H9 (cell line): ENCODE data around the gene COQ8A. TPM values are rescaled to one million over a fixed set of nuclear protein-coding genes. Genes with fewer than 3 reads are reported as not detected.

Source experiments
- DNase-seq: peaks from one replicate; pipeline ENCODE4 v3.0.0-alpha.2; 2017
- H2AFZ ChIP-seq: one replicate; pipeline ENCODE4 v1.6.1; 2013; ENCODE audit warnings: mild to moderate bottlenecking, low read length, control low read depth, moderate library complexity
- H2AK5ac ChIP-seq: 2 replicates; pipeline ENCODE4 v1.6.1; 2013; ENCODE audit warnings: low read length, control low read depth, mixed read lengths; ENCODE audit not compliant: insufficient read length
- H2BK120ac ChIP-seq: one replicate; pipeline ENCODE4 v1.6.1; 2013; ENCODE audit warnings: low read depth, mild to moderate bottlenecking, low read length, control low read depth, inconsistent platforms; ENCODE audit not compliant: poor library complexity, severe bottlenecking
- H2BK12ac ChIP-seq: 2 replicates; pipeline ENCODE4 v1.6.1; 2013; ENCODE audit warnings: low read length, control low read depth, mixed read lengths, low read depth; ENCODE audit not compliant: insufficient read length
- H2BK15ac ChIP-seq: 2 replicates; pipeline ENCODE4 v1.6.1; 2013; ENCODE audit warnings: low read depth, low read length, control low read depth
- H2BK20ac ChIP-seq: one replicate; pipeline ENCODE4 v1.6.1; 2013; ENCODE audit warnings: low read depth, mild to moderate bottlenecking, low read length, control low read depth, inconsistent platforms; ENCODE audit not compliant: poor library complexity, severe bottlenecking
- H2BK5ac ChIP-seq: 2 replicates; pipeline ENCODE4 v1.6.1; 2013; ENCODE audit warnings: low read length, control low read depth, mixed read lengths; ENCODE audit not compliant: insufficient read length
- H3K14ac ChIP-seq: 2 replicates; pipeline ENCODE4 v1.6.1; 2013; ENCODE audit warnings: low read length, control low read depth; ENCODE audit not compliant: insufficient read depth
- H3K18ac ChIP-seq: 2 replicates; pipeline ENCODE4 v1.6.1; 2013; ENCODE audit warnings: low read depth, mild to moderate bottlenecking, mixed read lengths, low read length, control low read depth; ENCODE audit not compliant: insufficient read length
- H3K23ac ChIP-seq: 2 replicates; pipeline ENCODE4 v1.6.1; 2013; ENCODE audit warnings: low read length, control low read depth, mixed read lengths, low read depth; ENCODE audit not compliant: insufficient read length
- H3K23me2 ChIP-seq: 2 replicates; pipeline ENCODE4 v1.6.1; 2013; ENCODE audit warnings: low read depth, mild to moderate bottlenecking, mixed read lengths, low read length, control low read depth; ENCODE audit not compliant: insufficient read length, poor library complexity, severe bottlenecking
- H3K27ac ChIP-seq: 2 replicates; pipeline ENCODE4 v1.5.1; 2013; ENCODE audit warnings: low read length, control low read depth, mixed read lengths, low read depth; ENCODE audit not compliant: insufficient read length
- H3K27me3 ChIP-seq: 2 replicates; pipeline ENCODE4 v1.6.1; 2013; ENCODE audit warnings: low read length, control low read depth, inconsistent platforms; ENCODE audit not compliant: insufficient read depth
- H3K4ac ChIP-seq: 2 replicates; pipeline ENCODE4 v1.6.1; 2013; ENCODE audit warnings: low read depth, mild to moderate bottlenecking, control low read depth, inconsistent platforms, low read length, moderate library complexity
- H3K4me1 ChIP-seq: 2 replicates; pipeline ENCODE4 v1.6.1; 2013; ENCODE audit warnings: low read length, control low read depth, inconsistent platforms; ENCODE audit not compliant: insufficient read depth
- H3K4me2 ChIP-seq: 2 replicates; pipeline ENCODE4 v1.6.1; 2013; ENCODE audit warnings: low read length, control low read depth, mixed read lengths; ENCODE audit not compliant: insufficient read length, insufficient read depth
- H3K56ac ChIP-seq: 2 replicates; pipeline ENCODE4 v1.6.1; 2013; ENCODE audit warnings: low read depth, mild to moderate bottlenecking, mixed read lengths, low read length, control low read depth; ENCODE audit not compliant: insufficient read length
- H3K79me1 ChIP-seq: 2 replicates; pipeline ENCODE4 v1.6.1; 2013; ENCODE audit warnings: low read depth, mild to moderate bottlenecking, moderate library complexity, low read length, control low read depth, inconsistent platforms; ENCODE audit not compliant: insufficient read depth, poor library complexity, severe bottlenecking
- H3K79me2 ChIP-seq: 2 replicates; pipeline ENCODE4 v1.6.1; 2013; ENCODE audit warnings: low read length, control low read depth, inconsistent platforms; ENCODE audit not compliant: insufficient read depth
- H3K9ac ChIP-seq: 2 replicates; pipeline ENCODE4 v1.6.1; 2013; ENCODE audit warnings: low read length, control low read depth, mixed read lengths; ENCODE audit not compliant: insufficient read length; ENCODE audit errors: extremely low read depth
- H3K9me3 ChIP-seq: one replicate; pipeline ENCODE4 v1.6.1; 2013; ENCODE audit warnings: low read depth, low read length, inconsistent platforms; ENCODE audit not compliant: control insufficient read depth
- H3T11ph ChIP-seq: one replicate; pipeline ENCODE4 v1.6.1; 2013; ENCODE audit warnings: mild to moderate bottlenecking, low read length, control low read depth, inconsistent platforms
- H4K20me1 ChIP-seq: one replicate; pipeline ENCODE4 v1.6.1; 2013; ENCODE audit not compliant: control insufficient read depth, insufficient read length, insufficient read depth
- H4K5ac ChIP-seq: 2 replicates; pipeline ENCODE4 v1.6.1; 2013; ENCODE audit warnings: low read depth, mild to moderate bottlenecking, mixed read lengths, low read length, control low read depth; ENCODE audit not compliant: insufficient read length
- H4K8ac ChIP-seq: replicated peaks from 2 replicates; pipeline ENCODE4 v1.6.1; 2013; ENCODE audit warnings: low read length, control low read depth, mixed read lengths, low read depth; ENCODE audit not compliant: insufficient read length
- H4K91ac ChIP-seq: 2 replicates; pipeline ENCODE4 v1.6.1; 2013; ENCODE audit warnings: low read depth, mild to moderate bottlenecking, moderate library complexity, mixed read lengths, low read length, control low read depth; ENCODE audit not compliant: insufficient read length
- H3K27ac Mint-ChIP-seq, 3 experiments: 2 replicates in 2 of 3; 3 replicates in 1 of 3; pipeline ENCODE4 v1.8.0; 2020 to 2021; ENCODE audit warnings: mixed read lengths in 3 of 3, mild to moderate bottlenecking in 1 of 3, moderate library complexity in 1 of 3
- H3K27me3 Mint-ChIP-seq: 2 replicates; pipeline ENCODE4 v1.8.0; 2021; ENCODE audit warnings: low read depth, mild to moderate bottlenecking, moderate library complexity, mixed read lengths
- H3K36me3 Mint-ChIP-seq, 3 experiments: 2 replicates in 2 of 3; 3 replicates in 1 of 3; pipeline ENCODE4 v1.8.0; 2020 to 2021; ENCODE audit warnings: low read depth in 3 of 3, mixed read lengths in 3 of 3; ENCODE audit not compliant: insufficient read depth in 1 of 3
- H3K4me1 Mint-ChIP-seq, 2 experiments: 2 replicates each; pipeline ENCODE4 v1.8.0; 2020; ENCODE audit warnings: mixed read lengths in 2 of 2
- H3K4me3 Mint-ChIP-seq, 2 experiments: 2 replicates in 1 of 2; 3 replicates in 1 of 2; pipeline ENCODE4 v1.8.0; 2020 to 2021; ENCODE audit warnings: mild to moderate bottlenecking in 2 of 2, mixed read lengths in 2 of 2, moderate library complexity in 1 of 2
- H3K9me3 Mint-ChIP-seq, 2 experiments: 2 replicates in 1 of 2; 3 replicates in 1 of 2; pipeline ENCODE4 v1.8.0; 2020; ENCODE audit warnings: mild to moderate bottlenecking in 2 of 2, mixed read lengths in 2 of 2, moderate library complexity in 1 of 2
- CTCF ChIP-seq: fragments of 200-600 bp; sonication (generic); conservative IDR thresholded peaks from 3 replicates; pipeline ENCODE4 v1.8.0; 2021; ENCODE audit warnings: antibody characterized with exemption, mild to moderate bottlenecking
- whole genome bisulfite sequencing: extraction: QIAGEN DNeasy Blood & Tissue Kit; methylation state at CpG from one replicate; pipeline ENCODE4 v1.1.7; 2013; ENCODE audit warnings: missing lambda C conversion rate, low lambda C conversion rate, mixed read lengths; ENCODE audit not compliant: insufficient read length; ENCODE audit errors: extremely low coverage; 5-methylcytosine and 5-hydroxymethylcytosine counted together
- total RNA-seq: library from RNA; stranded (reverse); gene quantifications from 2 replicates; pipeline ENCODE4 v1.2.1, GENCODE V29; 2021

Gene COQ8A
- total RNA-seq, 1 experiment from 2014 or later = 26.0 TPM

GRCh38 chr1:226950316-226950715 lies 10.2 kb downstream of the COQ8A start:
- Histone ChIP-seq H2BK20ac (no peak overlapping the region), H4K8ac (no peak overlapping the region), H4K20me1 (no peaks in the 10 kb centered on the region), H3K4ac (no peak overlapping the region), H4K91ac (no peak overlapping the region), H3K9me3 (no peaks in the 10 kb centered on the region), H2AK5ac (no peak overlapping the region), H3K27me3 (no peaks in the 10 kb centered on the region), H2BK5ac (no peak overlapping the region), H4K5ac (no peak overlapping the region), H3K23me2 (no peaks in the 10 kb centered on the region), H3K9ac (no peak overlapping the region), H3K4me2 (no peak overlapping the region), H2AFZ (no peak overlapping the region), H3K56ac (no peak overlapping the region), H3K4me1 (no peaks in the 10 kb centered on the region; the same call in 1 of the 2 replicates), H3K79me2 (no peaks in the 10 kb centered on the region), H2BK120ac (no peak overlapping the region), H3K18ac (no peak overlapping the region), H3K23ac (no peak overlapping the region), H2BK12ac (no peak overlapping the region), H3K79me1 (peaks cover 5% of the 10 kb centered on the region), H3T11ph (no peak overlapping the region), H3K27ac (no peak overlapping the region), H2BK15ac (no peak overlapping the region), H3K14ac (no peak overlapping the region)
- Mint-ChIP-seq H3K9me3 (peaks cover 4 to 11% of the 10 kb centered on the region in 2 experiments), H3K4me3 (no peak overlapping the region), H3K27ac (no peak overlapping the region), H3K27me3 (peaks cover 2% of the 10 kb centered on the region; the same call in 1 of the 2 replicates), H3K36me3 (peaks cover 4 to 15% (median 13%) of the 10 kb centered on the region in 3 experiments), H3K4me1 (peaks cover 23 to 36% of the 10 kb centered on the region in 2 experiments)
- no CpG with 5 or more reads among the region's 1 CpG for WGBS
- DNase-seq = no peak
- TF ChIP-seq CTCF = no peak
